ENCODE measurements around the gene WASHC2A. TPM values are rescaled to one million over a fixed set of nuclear protein-coding genes. Genes with fewer than 3 reads are reported as not detected.
"Not testable (repeated sequence)": the region's sequence is repeated elsewhere in the genome, so short reads cannot be mapped to it uniquely, and the experiment has no call there.

The WASHC2A gene
- total RNA-seq, 1 donor from 2014 or later: 31.2 TPM

- not testable (repeated sequence) for DNase-seq (ENCODE audit: low read depth in 2 of 2)
Measured at GRCh38 chr10:50059946-50060345, 7.8 kb upstream of the WASHC2A start.

GRCh38 chr10:50061548-50061947 lies 6.2 kb upstream of the WASHC2A start:
- DNase-seq (ENCODE audit: low read depth in 2 of 2): not testable (repeated sequence)

- DNase-seq (ENCODE audit: low read depth in 2 of 2): no peak
Measured at GRCh38 chr10:50063100-50063499, 4.7 kb upstream of the WASHC2A start.

GRCh38 chr10:50068352-50068659 lies 552 bp downstream of the WASHC2A start:
- not testable (repeated sequence) for DNase-seq (ENCODE audit: low read depth in 2 of 2)

- not testable (repeated sequence) for DNase-seq (ENCODE audit: low read depth in 2 of 2)
Measured at GRCh38 chr10:50075139-50075538, 7.4 kb downstream of the WASHC2A start.

GRCh38 chr10:50075544-50075943 lies 7.8 kb downstream of the WASHC2A start:
- not testable (repeated sequence) for DNase-seq (ENCODE audit: low read depth in 2 of 2)

- DNase-seq (ENCODE audit: low read depth in 2 of 2): not testable (repeated sequence)
Measured at GRCh38 chr10:50091304-50091703, 23.6 kb downstream of the WASHC2A start.

GRCh38 chr10:50092928-50093327 lies 25.2 kb downstream of the WASHC2A start:
- DNase-seq (ENCODE audit: low read depth in 2 of 2): not testable (repeated sequence)

- not testable (repeated sequence) for DNase-seq (ENCODE audit: low read depth in 2 of 2)
Measured at GRCh38 chr10:50094630-50095029, 26.9 kb downstream of the WASHC2A start.

GRCh38 chr10:50095402-50095801 lies 27.6 kb downstream of the WASHC2A start:
- not testable (repeated sequence) for DNase-seq (ENCODE audit: low read depth in 2 of 2)

- DNase-seq (ENCODE audit: low read depth in 2 of 2): not testable (repeated sequence)
Measured at GRCh38 chr10:50096722-50097121, 29.0 kb downstream of the WASHC2A start.

GRCh38 chr10:50098645-50099044 lies 30.9 kb downstream of the WASHC2A start:
- not testable (repeated sequence) for DNase-seq (ENCODE audit: low read depth in 2 of 2)

GRCh38 chr10:50101139-50101582 lies 33.4 kb downstream of the WASHC2A start:
- DNase-seq (ENCODE audit: low read depth in 2 of 2): peak in 1 of 2 donors; percentile 0

GRCh38 chr10:50101747-50102146 lies 34.0 kb downstream of the WASHC2A start:
- DNase-seq (ENCODE audit: low read depth in 2 of 2): not testable (repeated sequence)

GRCh38 chr10:50102267-50102666 lies 34.5 kb downstream of the WASHC2A start:
- not testable (repeated sequence) for DNase-seq (ENCODE audit: low read depth in 2 of 2)

- not testable (repeated sequence) for DNase-seq (ENCODE audit: low read depth in 2 of 2)
Measured at GRCh38 chr10:50108999-50109698, 41.4 kb downstream of the WASHC2A start.

GRCh38 chr10:50112419-50113112 lies 44.8 kb downstream of the WASHC2A start:
- not testable (repeated sequence) for DNase-seq (ENCODE audit: low read depth in 2 of 2)

GRCh38 chr10:50126765-50127164 lies 59.0 kb downstream of the WASHC2A start:
- DNase-seq (ENCODE audit: low read depth in 2 of 2): not testable (repeated sequence)

GRCh38 chr10:50127770-50128292 lies 60.1 kb downstream of the WASHC2A start:
- not testable (repeated sequence) for DNase-seq (ENCODE audit: low read depth in 2 of 2)

- not testable (repeated sequence) for DNase-seq (ENCODE audit: low read depth in 2 of 2)
Measured at GRCh38 chr10:50131245-50131965, 63.7 kb downstream of the WASHC2A start.

- not testable (repeated sequence) for DNase-seq (ENCODE audit: low read depth in 2 of 2)
Measured at GRCh38 chr10:50132322-50132721, 64.6 kb downstream of the WASHC2A start.

GRCh38 chr10:50132841-50133240 lies 65.1 kb downstream of the WASHC2A start:
- not testable (repeated sequence) for DNase-seq (ENCODE audit: low read depth in 2 of 2)

All from lung microvascular endothelial cell (primary cell).